SK-N-SH treated with all-trans-retinoic acid at 6 μM for 48 hours (cell line): Measurements from ENCODE around the gene ZNF175.

Experiments used
- ATAC-seq: fragments of 200-7000 bp; cut with Tn5 transposase; 3 replicates; pipeline ENCODE4 v1.9.1; 2020; ENCODE audit warnings: mild to moderate bottlenecking, moderate library complexity
- ARNTL ChIP-seq: fragments of 450-650 bp; formaldehyde crosslinking; IDR thresholded peaks from 2 replicates; pipeline ENCODE4 v1.5.0; 2020; ENCODE audit warnings: low read depth, mild to moderate bottlenecking, moderate library complexity, borderline replicate concordance
- BACH2 ChIP-seq: fragments of 250-450 bp; sonication (Bioruptor Pico); IDR thresholded peaks from 2 replicates; pipeline ENCODE4 v1.9.0; 2021; ENCODE audit warnings: mild to moderate bottlenecking, borderline replicate concordance
- CSDC2 ChIP-seq: fragments of 250-450 bp; sonication (Bioruptor Pico); IDR thresholded peaks from 2 replicates; pipeline ENCODE4 v1.5.0; 2020; ENCODE audit warnings: mild to moderate bottlenecking, moderate library complexity
- CSRNP3 ChIP-seq: fragments of 250-450 bp; sonication (Bioruptor Pico); IDR thresholded peaks from 2 replicates; pipeline ENCODE4 v1.5.1; 2021; ENCODE audit warnings: mild to moderate bottlenecking, moderate library complexity
- ESRRG ChIP-seq: fragments of 250-450 bp; sonication (Bioruptor Pico); IDR thresholded peaks from 2 replicates; pipeline ENCODE4 v1.6.1; 2021; ENCODE audit warnings: mild to moderate bottlenecking
- GLIS3 ChIP-seq: fragments of 250-450 bp; sonication (Bioruptor Pico); IDR thresholded peaks from 2 replicates; pipeline ENCODE4 v1.5.0; 2020; ENCODE audit warnings: mild to moderate bottlenecking, moderate library complexity
- ISL1 ChIP-seq: fragments of 250-450 bp; sonication (Bioruptor Pico); IDR thresholded peaks from 2 replicates; pipeline ENCODE4 v2.1.2; 2022; ENCODE audit warnings: mild to moderate bottlenecking, moderate library complexity
- OSR1 ChIP-seq: fragments of 250-450 bp; sonication (Bioruptor Pico); IDR thresholded peaks from 2 replicates; pipeline ENCODE4 v1.8.0; 2022; ENCODE audit warnings: moderate library complexity, mild to moderate bottlenecking, inconsistent platforms
- PATZ1 ChIP-seq: fragments of 250-450 bp; sonication (Bioruptor Pico); IDR thresholded peaks from 2 replicates; pipeline ENCODE4 v1.8.0; 2020; ENCODE audit warnings: mild to moderate bottlenecking, moderate library complexity, borderline replicate concordance
- PPARA ChIP-seq: fragments of 250-450 bp; sonication (Bioruptor Pico); IDR thresholded peaks from 2 replicates; pipeline ENCODE4 v1.5.0; 2020; ENCODE audit warnings: mild to moderate bottlenecking, borderline replicate concordance
- SNAI2 ChIP-seq: fragments of 250-450 bp; sonication (Bioruptor Pico); IDR thresholded peaks from 2 replicates; pipeline ENCODE4 v1.5.0; 2020; ENCODE audit warnings: mild to moderate bottlenecking, moderate library complexity
- TCF4 ChIP-seq: fragments of 250-450 bp; sonication (Bioruptor Pico); IDR thresholded peaks from 2 replicates; pipeline ENCODE4 v1.8.0; 2021; ENCODE audit warnings: mild to moderate bottlenecking, moderate library complexity, borderline replicate concordance
- TOX ChIP-seq: fragments of 250-450 bp; sonication (Bioruptor Pico); IDR thresholded peaks from 2 replicates; pipeline ENCODE4 v1.8.0; 2021; ENCODE audit warnings: mild to moderate bottlenecking, moderate library complexity, borderline replicate concordance
- ZC3H10 ChIP-seq: fragments of 250-450 bp; sonication (Bioruptor Pico); IDR thresholded peaks from 2 replicates; pipeline ENCODE4 v1.5.1; 2021; ENCODE audit warnings: mild to moderate bottlenecking, moderate library complexity
- ZFP3 ChIP-seq: fragments of 250-450 bp; sonication (Bioruptor Pico); IDR thresholded peaks from 2 replicates; pipeline ENCODE4 v1.5.0; 2020; ENCODE audit warnings: mild to moderate bottlenecking, moderate library complexity
- ZFP30 ChIP-seq: fragments of 450-650 bp; formaldehyde crosslinking; IDR thresholded peaks from 2 replicates; pipeline ENCODE4 v1.5.0; 2022; ENCODE audit warnings: mild to moderate bottlenecking, moderate library complexity
- ZNF565 ChIP-seq: fragments of 450-650 bp; formaldehyde crosslinking; conservative IDR thresholded peaks from 2 replicates; pipeline ENCODE4 v1.5.0; 2020; ENCODE audit warnings: low read depth, mild to moderate bottlenecking, moderate library complexity
- ZNF70 ChIP-seq: fragments of 450-650 bp; formaldehyde crosslinking; IDR thresholded peaks from 2 replicates; pipeline ENCODE4 v1.5.0; 2020; ENCODE audit warnings: mild to moderate bottlenecking, moderate library complexity
- ZNF8 ChIP-seq: fragments of 450-650 bp; formaldehyde crosslinking; IDR thresholded peaks from 2 replicates; pipeline ENCODE4 v1.5.0; 2020; ENCODE audit warnings: mild to moderate bottlenecking, moderate library complexity
- TF ChIP-seq, protein P1 (sequence below): fragments of 250-450 bp; sonication (Bioruptor Pico); IDR thresholded peaks from 2 replicates; pipeline ENCODE4 v1.5.0; 2020; ENCODE audit warnings: mild to moderate bottlenecking, moderate library complexity
- TF ChIP-seq, protein P2 (sequence below): fragments of 250-450 bp; sonication (Bioruptor Pico); IDR thresholded peaks from 2 replicates; pipeline ENCODE4 v1.5.1; 2020; ENCODE audit warnings: low read depth, mild to moderate bottlenecking, moderate library complexity

Gene ZNF175

GRCh38 chr19:51615991-51616390 lies 44.9 kb downstream of the ZNF175 start:
- TF ChIP-seq PATZ1 (CRISPR knock-in tag) (no peak), ESRRG (CRISPR knock-in tag) (no peak), TOX (no peak), ZFP3 (no peak), ZC3H10 (no peak), ZNF565 (no peak), SNAI2 (CRISPR knock-in tag) (no peak), TCF4 (CRISPR knock-in tag) (no peak), ZNF8 (no peak), BACH2 (CRISPR knock-in tag) (no peak), CSDC2 (CRISPR knock-in tag) (no peak), ZNF70 (CRISPR knock-in tag) (no peak), GLIS3 (CRISPR knock-in tag) (no peak), CSRNP3 (CRISPR knock-in tag) (no peak), OSR1 (no peak), PPARA (CRISPR knock-in tag) (no peak), ARNTL (CRISPR knock-in tag) (no peak)
- TF ChIP-seq, protein P1, sequence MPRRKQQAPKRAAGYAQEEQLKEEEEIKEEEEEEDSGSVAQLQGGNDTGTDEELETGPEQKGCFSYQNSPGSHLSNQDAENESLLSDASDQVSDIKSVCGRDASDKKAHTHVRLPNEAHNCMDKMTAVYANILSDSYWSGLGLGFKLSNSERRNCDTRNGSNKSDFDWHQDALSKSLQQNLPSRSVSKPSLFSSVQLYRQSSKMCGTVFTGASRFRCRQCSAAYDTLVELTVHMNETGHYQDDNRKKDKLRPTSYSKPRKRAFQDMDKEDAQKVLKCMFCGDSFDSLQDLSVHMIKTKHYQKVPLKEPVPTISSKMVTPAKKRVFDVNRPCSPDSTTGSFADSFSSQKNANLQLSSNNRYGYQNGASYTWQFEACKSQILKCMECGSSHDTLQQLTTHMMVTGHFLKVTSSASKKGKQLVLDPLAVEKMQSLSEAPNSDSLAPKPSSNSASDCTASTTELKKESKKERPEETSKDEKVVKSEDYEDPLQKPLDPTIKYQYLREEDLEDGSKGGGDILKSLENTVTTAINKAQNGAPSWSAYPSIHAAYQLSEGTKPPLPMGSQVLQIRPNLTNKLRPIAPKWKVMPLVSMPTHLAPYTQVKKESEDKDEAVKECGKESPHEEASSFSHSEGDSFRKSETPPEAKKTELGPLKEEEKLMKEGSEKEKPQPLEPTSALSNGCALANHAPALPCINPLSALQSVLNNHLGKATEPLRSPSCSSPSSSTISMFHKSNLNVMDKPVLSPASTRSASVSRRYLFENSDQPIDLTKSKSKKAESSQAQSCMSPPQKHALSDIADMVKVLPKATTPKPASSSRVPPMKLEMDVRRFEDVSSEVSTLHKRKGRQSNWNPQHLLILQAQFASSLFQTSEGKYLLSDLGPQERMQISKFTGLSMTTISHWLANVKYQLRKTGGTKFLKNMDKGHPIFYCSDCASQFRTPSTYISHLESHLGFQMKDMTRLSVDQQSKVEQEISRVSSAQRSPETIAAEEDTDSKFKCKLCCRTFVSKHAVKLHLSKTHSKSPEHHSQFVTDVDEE (CRISPR knock-in tag), result no peak
- TF ChIP-seq, protein P2, sequence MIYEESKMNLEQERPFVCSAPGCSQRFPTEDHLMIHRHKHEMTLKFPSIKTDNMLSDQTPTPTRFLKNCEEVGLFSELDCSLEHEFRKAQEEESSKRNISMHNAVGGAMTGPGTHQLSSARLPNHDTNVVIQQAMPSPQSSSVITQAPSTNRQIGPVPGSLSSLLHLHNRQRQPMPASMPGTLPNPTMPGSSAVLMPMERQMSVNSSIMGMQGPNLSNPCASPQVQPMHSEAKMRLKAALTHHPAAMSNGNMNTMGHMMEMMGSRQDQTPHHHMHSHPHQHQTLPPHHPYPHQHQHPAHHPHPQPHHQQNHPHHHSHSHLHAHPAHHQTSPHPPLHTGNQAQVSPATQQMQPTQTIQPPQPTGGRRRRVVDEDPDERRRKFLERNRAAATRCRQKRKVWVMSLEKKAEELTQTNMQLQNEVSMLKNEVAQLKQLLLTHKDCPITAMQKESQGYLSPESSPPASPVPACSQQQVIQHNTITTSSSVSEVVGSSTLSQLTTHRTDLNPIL (CRISPR knock-in tag), result no peak
- no peak for ATAC-seq

DNA sequence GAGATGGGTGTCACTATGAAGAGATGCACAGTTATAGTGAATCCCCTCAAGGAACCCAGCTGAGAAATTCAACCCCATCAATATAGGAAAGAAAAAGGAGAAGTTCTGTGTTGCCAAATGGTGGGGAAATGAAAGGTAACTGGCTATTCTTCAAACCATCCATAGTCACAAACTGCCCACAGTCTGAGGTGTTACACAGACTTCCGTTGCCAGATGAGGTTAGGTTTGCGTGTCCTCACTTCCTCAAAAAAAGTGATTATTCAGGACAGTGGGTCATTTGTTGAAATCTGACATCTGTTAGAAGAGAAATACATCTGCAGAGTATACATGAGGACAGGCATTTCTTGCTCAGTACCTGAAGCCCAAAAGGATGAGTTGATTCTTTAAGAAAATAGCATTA lies 50.1 kb downstream of the ZNF175 start:
- no peak for TF ChIP-seq ZFP3
- TF ChIP-seq ZFP30 (CRISPR knock-in tag), result no peak
- TF ChIP-seq CSDC2 (CRISPR knock-in tag), result no peak
- no peak for TF ChIP-seq PPARA (CRISPR knock-in tag)
- TF ChIP-seq ZNF565, result no peak
- TF ChIP-seq ZC3H10, result no peak
- TF ChIP-seq, protein P1 (CRISPR knock-in tag), result no peak
- TF ChIP-seq PATZ1 (CRISPR knock-in tag), result no peak
- TF ChIP-seq, protein P2 (CRISPR knock-in tag), result no peak
- TF ChIP-seq ISL1 (CRISPR knock-in tag), result no peak
- no peak for TF ChIP-seq OSR1
- TF ChIP-seq ZNF70 (CRISPR knock-in tag), result no peak
- TF ChIP-seq TCF4 (CRISPR knock-in tag), result no peak
- TF ChIP-seq BACH2 (CRISPR knock-in tag), result no peak
- ATAC-seq, result no peak
